SU-DHL-6 (cell line): Measurements from ENCODE around the gene TXNRD2.

Experiments
- H2AFZ ChIP-seq: fragments of 200-600 bp; sonication (generic); 2 replicates; pipeline ENCODE4 v1.6.1; 2014; ENCODE audit warnings: low read depth, mild to moderate bottlenecking, moderate library complexity, mixed read lengths, antibody characterized with exemption, low read length; ENCODE audit not compliant: severe bottlenecking
- H3F3A ChIP-seq: fragments of 200-600 bp; shearing (Covaris generic); 2 replicates; pipeline ENCODE4 v1.6.0; 2016; ENCODE audit warnings: antibody characterized with exemption, mild to moderate bottlenecking; ENCODE audit not compliant: insufficient read depth
- H3K27ac ChIP-seq: fragments of 200-600 bp; sonication (generic); 2 replicates; pipeline ENCODE4 v1.5.1; 2016; ENCODE audit warnings: low read depth, mild to moderate bottlenecking, low read length, moderate library complexity, mixed read lengths
- H3K27me3 ChIP-seq: fragments of 200-600 bp; sonication (generic), shearing (Covaris generic); 2 replicates; pipeline ENCODE4 v1.6.0; 2014; ENCODE audit warnings: mild to moderate bottlenecking, low read length
- H3K36me3 ChIP-seq: fragments of 200-600 bp; sonication (generic); 2 replicates; pipeline ENCODE4 v1.6.1; 2014; ENCODE audit warnings: mild to moderate bottlenecking, low read length, mixed read lengths
- H3K4me2 ChIP-seq: fragments of 300-600, 200-600 bp; shearing (Covaris generic), sonication (generic); 2 replicates; pipeline ENCODE4 v1.6.0; 2014; ENCODE audit warnings: low read length, low read depth, mild to moderate bottlenecking; ENCODE audit not compliant: poor library complexity, severe bottlenecking
- H3K4me3 ChIP-seq: fragments of 200-600 bp; sonication (generic); 2 replicates; pipeline ENCODE4 v1.5.1; 2014; ENCODE audit warnings: antibody characterized with exemption, low read length, mild to moderate bottlenecking, mixed read lengths; ENCODE audit not compliant: insufficient read depth, poor library complexity, severe bottlenecking
- H3K79me2 ChIP-seq: fragments of 200-600 bp; sonication (generic); 2 replicates; pipeline ENCODE4 v1.6.1; 2014; ENCODE audit warnings: mild to moderate bottlenecking, low read length, moderate library complexity; ENCODE audit not compliant: insufficient read depth
- H3K9ac ChIP-seq: fragments of 200-600 bp; sonication (generic); 2 replicates; pipeline ENCODE4 v1.7.0; 2014; ENCODE audit warnings: mild to moderate bottlenecking, low read length
- H3K9me2 ChIP-seq: fragments of 200-600 bp; sonication (generic); replicated peaks from 2 replicates; pipeline ENCODE4 v1.6.1; 2014; ENCODE audit warnings: low read length; ENCODE audit not compliant: insufficient read depth
- H3K9me3 ChIP-seq: fragments of 200-600 bp; sonication (generic); 2 replicates; pipeline ENCODE4 v1.6.1; 2014; ENCODE audit warnings: low read length, mixed read lengths; ENCODE audit not compliant: insufficient read depth
- H4K20me1 ChIP-seq: fragments of 200-600 bp; sonication (generic); 2 replicates; pipeline ENCODE4 v1.6.1; 2014; ENCODE audit warnings: low read depth, mild to moderate bottlenecking, antibody characterized with exemption, low read length, moderate library complexity, mixed read lengths
- EZH2phosphoT487 ChIP-seq: fragments of 200-600 bp; sonication (generic), shearing (Covaris generic); conservative IDR thresholded peaks from 2 replicates; pipeline ENCODE4 v1.6.1; 2018; ENCODE audit warnings: mild to moderate bottlenecking, antibody characterized with exemption, low read length, moderate library complexity, mixed read lengths
- TF ChIP-seq, protein P1 (sequence below): fragments of 200-600 bp; sonication (generic); IDR thresholded peaks from one replicate; pipeline ENCODE4 v1.5.1; 2017; ENCODE audit warnings: antibody characterized with exemption, mild to moderate bottlenecking, low read length, moderate library complexity; ENCODE audit not compliant: insufficient read depth, poor library complexity, severe bottlenecking

Gene TXNRD2

DNA sequence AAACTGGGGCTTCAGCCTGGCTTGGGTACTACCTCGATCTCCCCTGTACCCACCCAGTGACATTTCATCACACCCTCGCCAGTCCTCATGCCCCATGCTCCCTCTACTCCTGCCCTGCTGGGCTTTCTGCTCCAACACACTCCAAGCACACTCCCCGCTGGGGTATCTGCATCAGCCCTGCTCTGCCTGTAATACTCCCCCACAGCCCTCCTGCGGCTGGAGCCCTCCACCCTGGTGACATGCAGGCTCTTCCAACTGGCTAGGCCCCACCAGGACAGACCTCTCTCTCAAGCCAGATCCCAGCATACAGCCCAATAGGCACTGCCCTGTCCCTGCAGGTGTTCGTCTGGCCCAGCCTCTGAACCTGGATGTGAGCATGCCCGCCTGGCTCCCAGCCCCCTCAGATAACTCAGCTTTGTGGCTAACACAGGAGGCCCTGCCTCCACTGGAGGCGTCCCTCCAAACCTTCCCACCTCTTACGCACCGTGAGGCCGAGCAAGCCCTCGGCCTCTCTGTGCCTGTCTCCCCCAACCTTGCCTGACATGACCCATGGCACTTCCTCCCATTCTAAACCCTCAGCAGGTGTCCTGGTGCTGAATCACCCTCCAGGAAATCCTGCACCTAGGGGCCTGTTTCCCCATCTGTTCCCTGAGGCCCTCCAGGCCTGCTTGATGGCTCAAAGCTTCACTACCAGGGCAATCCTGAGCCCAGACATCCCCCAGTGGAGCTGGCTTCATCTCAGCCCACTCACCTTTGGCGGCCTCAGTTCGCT is 33.5 kb upstream of the TXNRD2 start:
- H3F3A ChIP-seq, result no peaks in the 10 kb centered on the region
- no peak overlapping the region for H3K27ac ChIP-seq
- TF ChIP-seq, protein P1, sequence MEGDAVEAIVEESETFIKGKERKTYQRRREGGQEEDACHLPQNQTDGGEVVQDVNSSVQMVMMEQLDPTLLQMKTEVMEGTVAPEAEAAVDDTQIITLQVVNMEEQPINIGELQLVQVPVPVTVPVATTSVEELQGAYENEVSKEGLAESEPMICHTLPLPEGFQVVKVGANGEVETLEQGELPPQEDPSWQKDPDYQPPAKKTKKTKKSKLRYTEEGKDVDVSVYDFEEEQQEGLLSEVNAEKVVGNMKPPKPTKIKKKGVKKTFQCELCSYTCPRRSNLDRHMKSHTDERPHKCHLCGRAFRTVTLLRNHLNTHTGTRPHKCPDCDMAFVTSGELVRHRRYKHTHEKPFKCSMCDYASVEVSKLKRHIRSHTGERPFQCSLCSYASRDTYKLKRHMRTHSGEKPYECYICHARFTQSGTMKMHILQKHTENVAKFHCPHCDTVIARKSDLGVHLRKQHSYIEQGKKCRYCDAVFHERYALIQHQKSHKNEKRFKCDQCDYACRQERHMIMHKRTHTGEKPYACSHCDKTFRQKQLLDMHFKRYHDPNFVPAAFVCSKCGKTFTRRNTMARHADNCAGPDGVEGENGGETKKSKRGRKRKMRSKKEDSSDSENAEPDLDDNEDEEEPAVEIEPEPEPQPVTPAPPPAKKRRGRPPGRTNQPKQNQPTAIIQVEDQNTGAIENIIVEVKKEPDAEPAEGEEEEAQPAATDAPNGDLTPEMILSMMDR, result no peak
- TF ChIP-seq EZH2phosphoT487, result no peak
- H3K36me3 ChIP-seq, result no peaks in the 10 kb centered on the region
- no peak overlapping the region for H2AFZ ChIP-seq
- no peaks in the 10 kb centered on the region for H3K9me3 ChIP-seq
- no peak overlapping the region for H3K4me3 ChIP-seq
- no peak overlapping the region for H3K9ac ChIP-seq
- H3K4me2 ChIP-seq, result no peak overlapping the region
- H4K20me1 ChIP-seq, result no peaks in the 10 kb centered on the region
- no peaks in the 10 kb centered on the region for H3K27me3 ChIP-seq
- no peaks in the 10 kb centered on the region for H3K9me2 ChIP-seq
- H3K79me2 ChIP-seq, result no peaks in the 10 kb centered on the region

DNA sequence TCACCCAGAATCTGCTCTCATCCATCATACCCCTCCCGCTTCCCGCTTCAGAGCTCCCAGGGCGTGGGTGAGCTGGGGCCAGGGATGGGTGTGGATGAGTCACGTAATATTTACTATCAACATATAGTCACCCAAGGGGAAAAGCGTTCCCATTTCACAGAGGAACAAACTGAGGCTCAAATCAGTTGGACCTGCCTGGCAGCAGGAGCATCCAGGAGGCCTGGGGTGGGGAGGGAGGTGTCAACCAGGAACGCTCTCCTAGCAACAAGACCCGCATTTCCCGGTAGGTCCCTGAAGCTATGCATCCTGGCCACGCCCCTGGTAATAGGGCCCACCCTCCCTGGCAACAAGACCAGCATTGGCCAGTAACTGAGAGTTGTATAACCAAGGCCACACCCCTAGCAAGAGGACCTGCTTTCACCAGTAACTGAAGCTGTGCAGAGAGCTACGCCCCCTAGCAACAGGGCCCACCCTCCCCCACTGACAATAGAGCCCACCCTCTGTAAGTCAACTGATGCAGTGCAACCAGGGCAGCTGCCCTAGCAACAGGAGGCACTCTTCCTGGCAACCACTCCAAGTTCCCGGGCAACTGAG is 32.7 kb upstream of the TXNRD2 start:
- H2AFZ ChIP-seq, result no peak overlapping the region
- no peak overlapping the region for H3K9ac ChIP-seq
- H3F3A ChIP-seq, result no peaks in the 10 kb centered on the region
- H3K9me2 ChIP-seq, result no peaks in the 10 kb centered on the region
- H3K27ac ChIP-seq, result no peak overlapping the region
- TF ChIP-seq, protein P1, result no peak
- TF ChIP-seq EZH2phosphoT487, result no peak
- H3K79me2 ChIP-seq, result no peaks in the 10 kb centered on the region
- H3K27me3 ChIP-seq, result no peaks in the 10 kb centered on the region
- H3K36me3 ChIP-seq, result no peaks in the 10 kb centered on the region
- H3K9me3 ChIP-seq, result no peaks in the 10 kb centered on the region
- no peak overlapping the region for H3K4me2 ChIP-seq
- H3K4me3 ChIP-seq, result no peak overlapping the region
- H4K20me1 ChIP-seq, result no peaks in the 10 kb centered on the region

DNA sequence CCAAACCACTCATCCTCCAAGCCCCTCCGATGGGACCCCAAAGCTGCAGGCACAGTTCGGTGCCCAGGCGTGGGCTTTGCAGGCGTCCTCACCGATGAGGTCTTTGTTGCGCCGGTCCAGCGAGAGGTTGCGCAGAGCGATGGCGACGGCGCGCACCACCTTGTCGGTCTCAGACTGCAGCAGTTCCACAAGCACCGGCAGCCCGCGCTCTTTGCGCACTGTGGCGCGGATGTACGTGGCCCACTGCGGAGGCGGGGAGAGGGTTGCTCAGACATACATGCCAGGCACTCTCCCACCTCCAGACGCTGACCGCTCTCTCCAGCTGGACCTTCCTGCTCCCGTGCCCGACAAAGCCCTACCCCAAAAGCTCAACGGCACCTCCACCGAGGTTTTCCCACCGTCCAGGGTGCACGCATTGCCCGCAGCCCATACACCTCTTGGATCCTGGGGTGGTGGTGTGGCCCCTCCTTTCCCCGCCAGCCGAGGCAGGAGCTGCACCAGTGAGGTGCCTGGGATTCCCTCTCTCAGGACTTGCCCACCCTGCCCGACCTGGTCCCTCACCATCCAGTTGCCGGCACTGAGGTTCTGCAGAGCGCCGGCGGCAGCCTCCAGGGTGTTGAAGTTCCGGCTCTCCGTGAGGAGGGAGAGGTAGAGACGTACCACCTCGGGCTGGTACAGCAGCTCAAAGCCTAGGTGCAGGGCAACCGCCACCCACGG is 32.1 kb upstream of the TXNRD2 start:
- no peak overlapping the region for H3K4me3 ChIP-seq
- H3K9ac ChIP-seq, result no peak overlapping the region
- H3K9me2 ChIP-seq, result no peaks in the 10 kb centered on the region
- H3K27ac ChIP-seq, result no peak overlapping the region
- no peak overlapping the region for H3K4me2 ChIP-seq
- no peak overlapping the region for H2AFZ ChIP-seq
- H3F3A ChIP-seq, result no peaks in the 10 kb centered on the region
- H3K9me3 ChIP-seq, result no peaks in the 10 kb centered on the region
- H3K36me3 ChIP-seq, result no peaks in the 10 kb centered on the region
- H4K20me1 ChIP-seq, result no peaks in the 10 kb centered on the region
- H3K79me2 ChIP-seq, result no peaks in the 10 kb centered on the region
- H3K27me3 ChIP-seq, result no peaks in the 10 kb centered on the region
- TF ChIP-seq, protein P1, result no peak
- TF ChIP-seq EZH2phosphoT487, result no peak
